Fibroblast of upper back skin (primary cell): ENCODE results near the gene H6PD.
A peak's percentile ranks its signal among the peaks of the same experiment; 100 is the strongest.

Experiments
- DNase-seq: peaks from one replicate; pipeline ENCODE4 v3.0.0-alpha.2; 2013

Gene H6PD

DNA sequence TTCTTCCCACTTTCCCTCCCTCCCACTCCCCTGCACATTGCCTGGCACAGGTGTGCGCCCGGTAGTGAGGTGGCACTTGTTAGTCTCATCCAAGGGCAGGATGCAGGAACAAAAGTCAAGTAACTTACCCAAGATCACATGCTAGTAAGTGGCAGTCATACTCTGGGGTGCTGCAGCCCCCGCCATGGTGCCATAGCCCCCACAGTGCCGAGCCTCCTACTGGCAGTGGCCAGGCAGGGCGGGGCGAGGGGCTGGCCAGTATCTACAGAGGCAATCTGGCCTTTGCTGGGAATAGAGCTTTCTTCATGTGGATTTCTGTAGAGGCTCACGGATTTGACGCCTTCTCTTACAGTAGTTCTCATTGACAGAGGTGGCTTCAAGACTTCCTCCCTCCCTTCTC, 26.9 kb downstream of the H6PD start:
- no peak for DNase-seq

DNA sequence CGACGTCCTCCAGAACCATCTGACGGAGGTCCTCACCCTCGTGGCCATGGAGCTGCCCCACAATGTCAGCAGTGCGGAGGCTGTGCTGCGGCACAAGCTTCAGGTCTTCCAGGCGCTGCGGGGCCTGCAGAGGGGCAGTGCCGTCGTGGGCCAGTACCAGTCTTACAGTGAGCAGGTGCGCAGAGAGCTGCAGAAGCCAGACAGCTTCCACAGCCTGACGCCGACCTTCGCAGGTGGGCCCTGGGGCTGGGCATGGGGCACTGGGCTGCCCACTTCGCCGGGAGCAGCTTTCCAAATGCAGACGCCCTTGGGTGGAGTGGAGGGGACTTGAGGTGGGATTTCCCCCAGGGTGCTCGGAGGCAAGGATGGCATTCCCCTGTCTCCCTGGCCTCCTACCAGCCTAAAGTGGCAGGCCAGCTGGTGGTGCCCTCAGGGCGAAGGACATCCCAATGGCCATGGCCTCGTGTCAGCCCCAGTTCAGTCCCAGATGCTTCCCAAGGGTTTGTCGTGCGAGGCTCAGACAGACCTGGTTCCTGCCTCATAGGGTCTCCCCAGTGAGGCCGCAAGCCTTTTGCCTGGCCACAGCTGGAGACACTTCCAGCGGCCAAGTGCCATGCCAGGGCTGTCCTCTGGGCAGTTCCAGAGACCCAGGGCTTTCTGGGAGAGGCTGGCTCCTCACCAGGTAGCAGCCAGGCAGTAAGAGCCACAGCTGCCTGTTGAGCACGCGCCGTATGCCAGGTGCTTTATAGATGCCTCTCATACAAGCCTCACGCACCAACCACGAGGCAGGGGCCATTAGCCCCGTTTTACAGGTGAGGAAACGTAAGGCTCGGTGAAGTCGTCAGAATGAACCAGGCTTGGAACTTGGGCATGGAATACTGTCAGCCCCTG, 27.8 kb downstream of the H6PD start:
- DNase-seq, result no peak

DNA sequence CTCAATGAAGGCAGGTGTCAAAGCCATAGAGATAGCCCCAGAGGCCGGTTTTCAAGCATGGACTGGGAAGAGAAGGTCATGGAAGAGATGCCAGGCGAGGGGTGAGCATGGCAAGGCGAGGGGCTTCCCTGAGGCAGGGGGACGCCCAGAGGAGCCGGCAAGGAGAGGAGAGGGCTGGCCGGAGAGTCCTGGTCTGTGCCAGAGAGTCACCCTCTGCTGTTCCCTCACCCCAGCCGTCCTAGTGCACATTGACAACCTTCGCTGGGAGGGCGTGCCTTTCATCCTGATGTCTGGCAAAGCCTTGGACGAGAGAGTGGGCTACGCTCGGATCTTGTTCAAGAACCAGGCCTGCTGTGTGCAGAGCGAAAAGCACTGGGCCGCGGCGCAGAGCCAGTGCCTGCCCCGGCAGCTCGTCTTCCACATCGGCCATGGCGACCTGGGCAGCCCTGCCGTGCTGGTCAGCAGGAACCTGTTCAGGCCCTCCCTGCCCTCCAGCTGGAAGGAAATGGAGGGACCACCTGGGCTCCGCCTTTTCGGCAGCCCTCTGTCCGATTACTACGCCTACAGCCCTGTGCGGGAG, 28.8 kb downstream of the H6PD start:
- no peak for DNase-seq

DNA sequence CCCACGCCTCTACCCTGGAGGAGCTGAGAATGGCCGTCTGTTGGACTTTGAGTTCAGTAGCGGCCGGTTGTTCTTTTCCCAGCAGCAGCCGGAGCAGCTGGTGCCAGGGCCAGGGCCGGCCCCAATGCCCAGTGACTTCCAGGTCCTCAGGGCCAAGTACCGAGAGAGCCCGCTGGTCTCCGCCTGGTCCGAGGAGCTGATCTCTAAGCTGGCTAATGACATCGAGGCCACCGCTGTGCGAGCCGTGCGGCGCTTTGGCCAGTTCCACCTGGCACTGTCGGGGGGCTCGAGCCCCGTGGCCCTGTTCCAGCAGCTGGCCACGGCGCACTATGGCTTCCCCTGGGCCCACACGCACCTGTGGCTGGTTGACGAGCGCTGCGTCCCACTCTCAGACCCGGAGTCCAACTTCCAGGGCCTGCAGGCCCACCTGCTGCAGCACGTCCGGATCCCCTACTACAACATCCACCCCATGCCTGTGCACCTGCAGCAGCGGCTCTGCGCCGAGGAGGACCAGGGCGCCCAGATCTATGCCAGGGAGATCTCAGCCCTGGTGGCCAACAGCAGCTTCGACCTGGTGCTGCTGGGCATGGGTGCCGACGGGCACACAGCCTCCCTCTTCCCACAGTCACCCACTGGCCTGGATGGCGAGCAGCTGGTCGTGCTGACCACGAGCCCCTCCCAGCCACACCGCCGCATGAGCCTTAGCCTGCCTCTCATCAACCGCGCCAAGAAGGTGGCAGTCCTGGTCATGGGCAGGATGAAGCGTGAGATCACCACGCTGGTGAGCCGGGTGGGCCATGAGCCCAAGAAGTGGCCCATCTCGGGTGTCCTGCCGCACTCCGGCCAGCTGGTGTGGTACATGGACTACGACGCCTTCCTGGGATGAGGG, 29.7 kb downstream of the H6PD start:
- no peak for DNase-seq

DNA sequence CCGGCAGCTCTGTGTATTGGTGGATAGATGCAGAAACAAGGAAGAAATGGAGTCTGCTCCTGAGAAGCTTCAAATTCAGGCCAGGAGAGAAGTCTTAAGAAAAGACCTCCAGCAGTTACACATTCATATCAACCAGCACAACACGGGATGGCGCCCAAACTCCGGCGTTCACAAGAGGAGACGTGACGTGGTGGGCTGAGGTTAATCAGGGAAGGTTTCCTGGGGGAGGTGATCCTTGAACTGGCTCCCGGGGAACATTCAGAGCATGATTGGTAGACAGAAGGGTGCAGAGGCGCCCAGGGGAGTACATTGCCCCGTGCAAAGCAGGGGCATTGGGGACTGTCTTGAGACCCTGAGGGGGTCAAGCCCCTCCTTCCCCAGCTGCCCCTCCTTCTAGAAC, 30.5 kb downstream of the H6PD start:
- no peak for DNase-seq

DNA sequence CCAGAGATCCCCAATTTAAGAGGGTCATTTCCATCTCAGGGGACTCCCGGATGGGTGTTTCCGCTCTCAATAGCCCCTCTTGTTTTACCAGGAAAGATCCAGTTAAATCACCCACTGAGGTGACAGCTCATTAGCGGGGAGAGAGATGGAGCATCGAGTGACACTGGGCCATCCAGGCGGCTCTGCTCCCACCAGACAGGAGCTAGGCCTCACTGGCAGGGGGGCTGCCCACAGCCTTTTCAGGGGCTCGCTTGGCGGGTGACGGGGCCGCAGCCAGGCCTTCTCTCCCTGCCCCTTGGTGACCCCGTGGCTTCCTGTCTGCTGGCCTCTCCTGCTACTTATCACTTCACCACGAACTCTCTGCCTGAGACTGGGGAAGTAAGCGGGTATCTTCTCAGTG, 31.4 kb downstream of the H6PD start:
- DNase-seq, result no peak

DNA sequence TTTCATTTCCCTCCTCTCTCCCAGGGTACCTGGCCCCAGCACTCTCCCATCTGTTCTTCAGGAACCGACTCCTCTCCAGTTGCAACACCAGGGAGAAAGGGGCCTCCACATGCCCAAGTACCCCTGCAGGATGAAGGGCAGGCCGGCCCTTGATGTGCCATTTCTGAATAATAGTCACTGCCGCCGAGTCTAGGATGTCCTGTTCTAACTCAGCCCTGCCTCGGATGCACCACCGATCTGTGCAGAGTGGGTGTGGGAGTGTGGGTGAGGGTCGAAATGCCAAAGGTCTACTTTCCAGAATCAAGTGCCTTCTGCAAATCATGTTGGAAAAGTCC, 32.7 kb downstream of the H6PD start:
- DNase-seq, result no peak

DNA sequence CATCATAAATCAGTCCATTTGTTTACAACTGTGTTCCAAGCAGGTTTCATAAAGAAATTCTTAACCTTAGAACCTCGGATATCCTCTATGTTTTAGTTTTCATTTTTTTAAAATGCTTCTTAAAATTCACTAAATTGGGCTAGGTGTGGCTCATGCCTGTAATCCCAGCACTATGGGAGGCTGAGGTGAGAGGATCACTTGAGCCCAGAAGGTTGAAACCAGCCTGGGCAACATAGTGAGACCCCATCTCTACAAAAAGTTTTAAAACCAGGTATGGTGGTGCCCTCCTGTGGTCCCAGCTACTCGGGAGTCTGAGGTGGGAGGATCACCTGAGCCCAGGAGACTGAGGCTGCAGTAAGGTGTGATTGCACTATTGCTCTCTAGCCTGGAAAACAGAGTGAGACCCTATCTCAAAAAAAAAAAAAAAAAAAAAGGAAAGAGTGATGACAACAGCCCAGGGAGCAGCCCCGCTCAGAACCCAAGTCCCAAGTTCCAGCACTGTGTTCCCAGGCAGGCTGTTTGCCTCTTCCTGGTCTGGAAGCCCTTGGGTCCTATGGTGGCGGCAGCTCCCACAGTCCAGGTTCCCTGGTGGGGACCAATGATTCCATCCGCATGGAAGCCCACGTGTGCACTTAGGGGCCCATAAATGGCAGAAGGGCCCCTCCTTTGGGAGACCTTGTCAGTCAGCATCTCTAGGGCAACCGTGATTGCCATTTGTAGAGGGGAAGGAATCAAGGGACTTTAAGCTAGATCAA, 33.4 kb downstream of the H6PD start:
- no peak for DNase-seq

DNA sequence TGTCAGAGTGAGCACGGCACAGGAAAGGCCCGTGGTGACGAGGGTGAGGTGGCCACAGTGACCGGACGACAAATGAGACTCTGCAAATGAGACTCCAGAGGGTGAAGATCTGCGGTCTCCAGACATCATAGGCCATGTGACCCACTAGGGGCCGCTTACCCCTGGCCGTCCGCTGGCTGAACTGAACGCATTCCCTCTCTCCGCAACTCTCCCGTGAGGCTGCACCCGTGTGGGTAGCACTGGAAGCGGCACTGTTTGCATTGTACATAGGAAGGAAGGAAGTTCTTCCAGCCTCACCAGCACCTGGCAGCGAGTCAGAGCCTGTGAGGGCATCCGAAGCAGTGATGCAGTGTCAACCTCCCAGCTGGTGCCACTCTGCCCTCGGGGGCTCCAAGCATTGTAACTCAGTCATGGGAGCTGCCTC, 34.5 kb downstream of the H6PD start:
- DNase-seq, result no peak

DNA sequence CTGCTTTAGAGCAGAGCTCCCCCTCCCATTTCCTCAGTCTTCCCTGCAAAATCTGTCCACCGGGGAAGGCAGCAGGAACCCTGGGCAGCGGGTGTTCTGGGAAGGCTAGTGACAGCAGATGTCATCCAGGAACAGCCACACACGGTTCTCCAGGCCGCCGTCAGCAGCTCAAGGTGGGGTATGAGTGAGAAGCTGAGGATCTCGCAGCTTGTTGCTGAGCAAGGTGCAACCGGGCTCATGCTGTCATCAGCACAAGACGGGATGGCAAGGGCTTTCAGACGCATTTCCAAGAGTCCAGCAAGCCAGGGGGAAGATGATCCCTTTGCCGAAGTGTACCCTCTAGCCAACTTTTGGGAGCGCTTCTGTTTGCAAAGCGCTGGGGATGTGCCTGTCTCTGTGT, 35.1 kb downstream of the H6PD start:
- DNase-seq, result no peak

DNA sequence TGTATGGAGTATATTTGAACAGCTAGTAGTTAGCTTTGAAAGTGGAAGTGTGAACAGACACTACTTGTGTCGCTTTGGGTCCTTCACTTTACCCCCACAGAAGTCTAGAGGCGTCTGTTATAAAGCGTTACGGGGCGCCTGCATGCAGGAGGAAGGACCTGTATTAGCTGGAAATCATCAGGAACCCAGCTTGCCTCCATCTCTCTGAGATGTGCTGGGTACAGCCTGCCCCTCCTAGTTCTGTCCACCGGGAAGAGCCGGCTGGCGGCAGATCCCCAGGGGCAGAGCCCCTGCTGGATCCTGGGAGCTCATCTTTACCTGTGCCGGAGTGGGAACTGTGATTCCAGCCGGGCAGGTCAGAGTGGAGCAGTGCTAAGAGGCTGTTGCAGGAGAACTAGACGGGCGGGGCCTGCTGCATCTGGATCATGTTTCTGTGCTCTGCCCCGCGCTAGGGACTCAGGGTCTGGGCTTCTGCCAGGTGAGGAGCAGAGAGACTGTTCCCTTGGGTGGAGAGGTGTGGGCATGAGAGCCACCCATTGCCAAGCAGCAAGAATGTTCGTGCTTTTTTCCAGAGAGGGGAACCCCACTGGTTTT, 35.8 kb downstream of the H6PD start:
- DNase-seq, result no peak

DNA sequence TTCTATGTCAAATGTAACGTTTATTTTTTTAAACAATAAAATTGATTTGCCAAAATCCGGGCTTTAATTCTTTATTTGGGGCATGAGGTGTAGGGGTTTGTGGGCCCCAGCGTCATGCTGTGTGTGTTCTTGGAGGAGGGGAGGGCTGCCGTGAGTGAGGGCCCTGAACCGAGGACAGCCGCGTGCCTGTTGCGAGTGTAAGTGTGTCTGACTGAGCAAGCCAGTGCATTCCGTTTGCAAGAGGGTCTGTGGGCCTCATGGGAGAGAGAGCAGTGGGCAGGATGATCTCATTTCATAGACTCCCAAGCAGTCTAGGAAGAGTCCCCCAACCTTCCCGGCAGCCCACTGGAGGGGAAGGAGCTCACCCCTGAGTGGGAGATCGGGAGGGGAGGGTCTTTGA, 36.7 kb downstream of the H6PD start:
- peak; percentile 57 for DNase-seq

DNA sequence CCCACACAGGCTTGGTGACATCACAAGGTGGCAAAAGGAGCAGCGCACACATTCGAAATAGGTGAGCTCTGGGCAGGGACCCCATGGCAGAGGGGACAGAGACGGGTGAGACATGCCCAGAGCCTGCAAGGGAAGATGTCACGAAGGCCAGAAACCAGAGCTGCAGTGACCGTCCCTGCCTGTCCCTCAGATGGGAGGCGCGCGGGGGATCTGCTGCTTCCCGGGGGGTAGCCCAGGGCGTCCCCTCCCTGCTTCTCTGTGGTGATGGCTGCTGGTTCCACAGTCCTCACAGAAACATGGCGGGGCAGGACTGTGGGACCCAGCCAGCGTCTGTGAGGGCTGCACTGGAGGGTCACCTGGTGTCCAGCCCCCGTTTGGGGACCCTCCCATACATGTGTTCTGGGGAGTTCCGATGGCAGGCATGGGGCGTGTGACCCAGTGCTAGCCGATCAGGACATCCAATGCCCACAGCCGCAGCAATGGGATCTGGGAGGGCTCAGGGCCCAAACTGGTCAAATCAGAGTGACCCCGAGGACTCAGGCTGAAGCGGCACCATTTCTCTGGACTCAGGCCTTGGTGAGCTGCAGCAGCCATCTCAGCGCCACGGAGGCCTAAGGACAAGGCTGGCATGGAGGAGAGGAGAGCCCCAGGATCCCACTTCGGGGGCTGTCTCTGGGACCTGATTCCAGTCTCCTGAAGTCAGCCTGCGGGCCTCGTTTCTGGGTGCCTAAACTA, 37.5 kb downstream of the H6PD start:
- no peak for DNase-seq

DNA sequence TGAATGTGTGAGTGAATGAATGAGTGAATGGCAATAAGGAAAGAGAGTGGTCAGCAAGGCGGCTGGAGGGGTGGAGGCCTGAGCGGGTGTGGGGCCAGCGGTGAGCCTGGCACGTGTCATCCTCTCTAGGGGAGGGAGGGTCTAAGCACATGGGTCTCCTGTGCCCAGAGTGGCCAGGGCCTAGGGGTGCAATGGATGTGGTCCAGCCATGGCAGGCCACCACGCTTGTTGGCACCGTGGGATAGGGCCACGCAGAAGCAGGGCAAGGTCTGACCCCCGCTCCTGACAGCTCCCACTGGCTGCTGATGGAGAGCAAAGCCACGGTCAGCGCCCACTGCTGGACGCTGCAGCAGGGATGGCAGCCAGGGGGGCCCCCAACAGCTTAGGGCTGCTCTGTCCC, 38.6 kb downstream of the H6PD start:
- no peak for DNase-seq

DNA sequence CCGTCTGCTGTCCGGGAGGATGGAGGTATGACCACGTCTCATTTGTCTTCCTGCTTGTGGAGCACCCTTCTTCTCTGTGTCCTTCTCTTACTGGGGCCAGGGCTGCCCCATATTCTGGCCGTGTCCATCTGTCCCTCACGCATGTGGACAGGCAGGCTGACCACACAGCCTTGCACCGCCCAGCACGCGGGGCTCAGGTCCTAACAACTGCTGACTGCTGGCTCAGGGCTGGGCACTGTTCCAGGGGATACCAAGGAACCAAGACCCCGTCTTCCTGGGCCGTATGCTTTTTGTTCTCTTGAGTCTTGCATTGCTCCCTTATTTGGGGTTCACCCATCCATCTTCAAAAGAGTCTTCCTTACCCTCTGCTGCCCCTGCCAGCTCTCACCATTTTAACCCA, 40.6 kb downstream of the H6PD start:
- no peak for DNase-seq

DNA sequence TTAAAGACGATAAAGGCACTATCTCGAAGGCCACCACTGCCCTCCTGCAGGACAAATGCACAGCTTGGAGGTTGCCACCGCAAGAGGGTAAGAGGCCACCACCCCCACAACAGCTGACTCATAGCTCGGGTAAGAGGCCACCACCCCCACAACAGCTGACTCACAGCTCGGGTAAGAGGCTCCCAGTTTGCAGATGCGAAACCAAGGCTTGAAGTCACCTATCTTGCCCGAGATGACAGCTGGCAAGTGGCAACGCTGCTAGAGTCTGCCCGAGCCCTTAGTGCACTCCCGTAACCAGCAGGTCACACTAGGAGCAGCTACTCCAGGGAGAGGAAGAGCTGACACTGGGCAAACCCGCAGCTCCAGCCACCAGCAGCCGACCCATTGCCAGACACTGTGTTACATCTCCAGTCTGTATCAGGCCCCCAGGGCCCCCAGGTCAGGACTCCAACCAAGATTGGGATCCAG, 41.0 kb downstream of the H6PD start:
- DNase-seq, result peak; percentile 79

DNA sequence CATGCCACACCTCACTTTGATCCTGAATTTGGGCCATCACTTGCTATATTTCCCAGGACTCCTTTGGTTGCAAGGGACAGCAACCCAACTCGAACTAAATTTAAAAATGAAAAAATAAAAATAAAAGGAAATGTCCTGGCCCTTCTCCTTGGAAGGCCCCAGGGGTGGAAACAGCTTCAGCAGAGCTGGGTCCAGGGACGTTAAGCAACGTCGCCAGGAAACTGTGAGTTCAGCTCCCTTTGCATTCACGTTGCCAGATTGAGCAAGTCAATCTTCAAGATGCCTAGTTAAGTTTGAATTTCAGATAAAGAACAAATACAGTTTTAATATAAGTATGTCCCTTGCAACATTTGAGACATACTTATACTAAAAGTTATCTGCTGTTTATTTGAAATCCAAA, 43.5 kb downstream of the H6PD start:
- DNase-seq, result no peak

DNA sequence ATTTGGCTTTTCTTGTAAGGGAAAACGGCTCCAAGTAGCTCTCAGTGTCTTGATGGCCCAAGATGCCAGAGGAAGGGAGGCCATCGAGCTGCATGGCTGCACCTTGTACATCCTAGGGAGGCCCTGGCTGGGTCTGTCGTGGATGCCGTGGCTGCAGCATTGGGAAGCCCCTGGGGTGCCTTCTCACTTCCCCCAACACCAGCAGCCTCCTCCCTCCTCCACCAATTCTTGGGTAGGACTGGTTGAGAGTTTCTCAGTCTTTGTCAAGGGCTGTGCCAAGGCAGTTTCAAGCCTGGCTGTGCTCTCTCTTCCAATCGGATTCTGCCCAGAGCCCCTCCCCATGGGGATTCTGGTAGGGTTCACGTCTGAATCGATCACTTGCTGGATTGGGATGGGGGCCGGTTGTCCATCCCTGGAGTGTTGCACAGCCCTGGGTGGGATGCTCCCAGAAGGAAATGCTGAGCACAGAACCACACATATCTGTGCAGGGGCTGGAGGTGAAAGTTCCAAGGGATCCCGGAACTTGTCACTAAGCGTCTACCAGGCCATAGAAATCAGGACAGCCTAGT, 44.1 kb downstream of the H6PD start:
- no peak for DNase-seq

DNA sequence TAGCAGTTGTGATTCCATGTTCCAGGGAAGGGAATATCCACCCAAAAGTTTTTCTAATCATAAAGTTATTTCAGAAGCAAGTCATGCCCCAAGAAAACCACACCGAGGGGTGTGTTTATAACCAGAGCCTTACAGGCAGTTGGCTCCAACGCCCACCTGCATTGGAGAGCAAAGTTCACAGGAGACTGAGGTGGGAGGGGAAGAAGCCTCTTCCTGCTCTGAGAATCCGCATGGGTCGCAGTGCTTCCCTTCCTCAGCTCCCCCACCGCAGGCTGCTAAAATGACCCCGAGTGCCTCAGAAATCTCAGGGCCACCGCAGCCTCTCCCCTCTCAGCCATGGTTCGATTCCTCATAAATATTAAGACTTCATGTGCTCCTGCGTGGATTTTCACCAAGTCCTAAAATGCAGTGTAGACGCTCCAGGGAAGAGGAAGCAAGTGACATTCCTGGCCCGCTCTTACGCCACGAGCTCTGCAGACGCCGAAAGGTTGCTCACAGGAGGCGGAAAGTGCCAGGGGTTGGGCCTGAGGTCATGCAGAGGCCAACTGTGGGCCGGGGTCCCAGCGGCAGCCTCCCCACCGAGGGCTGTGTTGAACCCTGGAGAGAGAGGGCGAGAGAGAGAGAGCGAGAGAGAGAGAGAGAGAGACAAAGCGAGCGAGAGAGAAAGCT, 44.7 kb downstream of the H6PD start:
- DNase-seq, result no peak

DNA sequence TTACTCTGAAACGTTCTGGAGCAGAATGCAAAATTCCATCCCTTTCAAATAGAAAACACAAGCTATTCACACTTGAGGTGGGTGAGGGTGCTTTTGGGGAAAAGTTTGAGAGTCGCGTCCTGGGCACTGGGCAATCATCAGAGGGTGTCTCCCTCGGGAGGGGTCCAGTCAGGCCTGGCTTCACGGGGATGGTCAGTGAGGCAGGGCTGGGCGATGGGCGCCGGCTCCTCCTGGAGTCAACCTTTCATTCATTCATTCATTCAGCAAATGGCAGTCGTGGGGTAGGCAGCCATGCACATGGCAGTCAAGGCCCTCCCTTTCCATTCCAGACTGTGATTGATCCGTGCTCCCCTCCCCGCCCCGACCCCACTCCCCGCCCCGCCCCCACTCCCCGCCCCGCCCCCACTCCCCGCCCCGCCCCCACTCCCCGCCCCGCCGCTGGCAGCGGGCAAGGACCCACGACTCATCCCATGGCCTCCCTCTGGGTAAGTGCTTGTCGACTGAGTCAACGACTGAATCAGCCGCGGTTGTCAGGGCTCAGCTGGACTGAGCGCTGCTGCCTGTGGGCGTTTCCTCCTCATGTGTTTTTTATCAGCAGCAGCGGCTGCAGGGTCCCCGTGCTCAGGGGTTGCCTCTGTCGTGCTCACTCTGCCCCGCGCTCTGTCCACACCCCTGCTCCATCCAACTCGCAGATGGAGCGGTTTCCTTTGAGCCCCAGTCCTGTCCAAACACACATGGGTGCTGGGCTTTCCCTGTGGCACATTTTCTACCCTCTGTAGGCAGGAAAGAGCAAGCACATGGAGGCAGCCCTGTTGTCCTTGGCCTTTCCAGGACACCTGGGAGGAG, 45.7 kb downstream of the H6PD start:
- peak; percentile 96 for DNase-seq
